GM12891 (cell line): ENCODE measurements around the gene ASXL1.

ENCODE experiments used
- PAX5 ChIP-seq: IDR thresholded peaks from 2 replicates; pipeline ENCODE4 v1.6.1; 2011; ENCODE audit warnings: low read length, moderate library complexity, mild to moderate bottlenecking; ENCODE audit not compliant: insufficient read depth, severe bottlenecking
- POLR2A ChIP-seq: IDR thresholded peaks from 2 replicates; pipeline ENCODE4 v1.6.1; 2011; ENCODE audit warnings: low read depth, low read length, control low read depth
- POLR2AphosphoS5 ChIP-seq: IDR thresholded peaks from 2 replicates; pipeline ENCODE4 v1.6.1; 2011; ENCODE audit warnings: low read depth, low read length, control low read depth
- POU2F2 ChIP-seq: IDR thresholded peaks from 2 replicates; pipeline ENCODE4 v1.6.1; 2011; ENCODE audit warnings: low read depth, mild to moderate bottlenecking, control low read depth, low read length, moderate library complexity

GRCh38 chr20:32435449-32436107, 77.4 kb downstream of the ASXL1 start:
- no peak for TF ChIP-seq POLR2AphosphoS5
- no peak for TF ChIP-seq POLR2A
- TF ChIP-seq PAX5, result no peak
- TF ChIP-seq POU2F2, result no peak
